Measurements from ENCODE around the gene CNPY4.

CNPY4 gene

DNA sequence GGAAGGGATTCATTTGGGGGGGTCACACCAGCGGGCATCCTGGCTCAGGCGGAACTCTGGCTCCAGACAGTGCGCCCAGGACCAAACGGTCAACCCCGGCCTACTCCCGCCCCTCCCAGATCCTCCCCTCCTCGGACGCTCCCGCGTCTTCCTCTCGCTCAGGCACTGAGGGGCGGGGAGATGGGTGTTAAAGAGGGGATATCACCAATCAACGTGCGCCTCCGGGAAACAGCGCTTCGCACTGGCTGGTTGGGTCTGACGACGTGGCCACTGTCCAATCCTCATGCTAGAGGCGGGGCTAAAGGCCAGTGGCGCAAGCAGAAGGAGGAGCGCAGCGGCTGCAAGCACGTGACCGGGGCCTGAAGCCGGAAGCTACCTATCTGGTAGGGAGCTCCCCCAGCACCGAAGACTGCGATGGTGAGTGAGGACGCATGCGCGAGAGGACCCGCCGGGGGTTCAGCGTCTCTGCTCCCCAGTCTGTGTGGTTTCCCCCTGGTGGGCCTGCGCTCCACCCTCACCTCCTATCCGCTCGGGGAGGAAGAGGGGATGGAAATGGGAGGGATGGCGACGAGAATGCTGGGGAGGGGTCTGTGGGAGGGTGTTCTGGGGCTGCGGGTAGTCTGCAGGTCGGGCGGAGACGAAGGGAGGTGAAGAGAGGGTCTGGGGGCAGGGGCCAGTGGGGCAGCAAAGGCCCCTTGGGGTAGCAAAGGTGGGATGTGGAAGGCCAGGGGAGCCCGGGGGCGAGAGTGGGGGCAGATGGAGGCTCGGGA is 29.3 kb downstream of the CNPY4 start, which contains the start of gene LAMTOR4:
LAMTOR4 (plus strand) TSS at position 360 of the 770 bp plus-strand sequence; CDS start at position 415, 55 bp downstream.
- peak; percentile 96 for DNase-seq

DNA sequence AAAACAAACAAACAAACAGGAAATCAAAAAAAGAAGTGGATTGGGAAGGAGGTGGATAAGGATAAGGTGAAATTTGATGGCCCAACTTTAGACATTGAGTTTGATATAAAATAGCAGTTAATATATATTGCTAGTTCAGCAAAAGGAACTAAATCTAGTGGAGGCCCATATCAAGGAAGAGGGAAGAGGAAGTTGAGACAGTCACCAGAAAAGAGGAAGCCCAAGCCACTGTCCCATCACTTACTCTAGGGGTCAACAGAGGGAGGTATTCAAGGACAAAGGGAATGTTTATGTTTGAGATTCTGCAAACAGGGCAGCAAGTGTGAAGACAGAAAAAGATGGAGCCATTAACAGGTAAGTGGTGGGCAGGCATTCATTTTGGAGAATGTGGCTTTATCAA is 33.0 kb downstream of the CNPY4 start:
- peak; percentile 80 to 87 for DNase-seq

DNA sequence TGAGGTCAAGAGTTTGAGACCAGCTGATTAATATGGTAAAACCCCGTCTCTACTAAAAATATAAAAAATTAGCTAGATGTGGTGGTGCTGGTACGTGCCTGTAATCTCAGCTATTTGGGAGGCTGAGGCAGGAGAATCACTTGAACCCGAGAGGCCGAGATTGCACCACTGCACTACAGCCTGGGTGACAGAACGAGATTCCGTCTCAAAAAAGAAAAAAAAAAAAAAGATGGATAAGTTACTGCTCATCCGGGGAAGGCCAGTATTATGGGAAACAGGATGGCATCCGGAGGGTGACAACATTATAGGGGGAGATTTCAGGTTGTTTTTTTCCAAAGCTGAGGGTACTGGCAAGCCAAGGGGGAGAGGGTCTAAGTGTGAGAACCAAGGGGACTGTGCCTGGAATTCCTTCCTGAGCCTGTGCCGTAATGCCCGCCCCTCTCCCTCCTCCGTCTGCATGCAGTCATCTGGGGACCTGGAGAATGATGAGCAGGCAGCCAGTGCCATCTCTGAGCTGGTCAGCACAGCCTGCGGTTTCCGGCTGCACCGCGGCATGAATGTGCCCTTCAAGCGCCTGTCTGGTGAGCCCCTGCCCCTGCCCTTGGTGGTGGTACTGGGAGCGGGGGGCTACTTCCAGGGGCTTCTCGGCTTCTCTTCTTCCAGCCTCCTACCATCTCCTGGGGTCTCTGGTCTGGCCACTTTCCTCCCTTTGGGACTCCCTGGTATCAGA is 33.7 kb downstream of the CNPY4 start:
- DNase-seq: no peak

DNA sequence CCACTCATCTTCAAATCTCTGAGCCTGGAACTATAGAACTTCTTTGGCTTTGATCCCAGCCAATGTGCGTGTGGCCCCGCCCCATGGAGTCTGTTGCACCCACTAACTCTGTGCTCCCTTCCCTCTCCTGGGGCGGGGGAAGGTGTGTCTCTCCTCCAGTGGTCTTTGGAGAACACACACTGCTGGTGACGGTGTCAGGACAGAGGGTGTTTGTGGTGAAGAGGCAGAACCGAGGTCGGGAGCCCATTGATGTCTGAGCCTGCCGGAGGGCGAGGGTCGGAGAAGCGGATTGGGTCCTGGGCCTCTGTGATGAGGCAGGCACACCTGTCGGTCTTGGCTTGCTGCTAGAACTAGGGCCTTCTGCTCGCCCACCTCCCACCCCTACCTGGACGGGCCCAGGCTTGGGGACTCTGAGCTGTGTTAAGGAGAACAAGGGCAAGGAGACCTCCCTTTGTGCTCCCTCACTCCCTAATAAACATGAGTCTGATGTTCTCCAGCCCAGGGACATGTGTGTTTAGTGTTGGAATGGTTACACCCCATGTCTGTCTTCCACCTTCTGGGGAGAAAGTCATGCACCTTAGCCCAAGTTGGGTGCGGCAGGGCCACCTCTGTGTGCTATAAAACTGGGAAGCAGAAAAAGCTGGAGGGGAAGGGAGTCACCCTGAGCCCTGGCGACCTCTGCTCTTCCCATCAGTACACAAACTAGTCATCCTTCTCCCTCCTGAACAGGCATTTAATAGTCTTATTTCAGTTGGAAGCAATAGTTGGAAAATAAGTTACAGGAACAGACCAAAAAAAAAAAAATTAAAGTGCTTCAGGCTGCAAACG is 34.5 kb downstream of the CNPY4 start:
- DNase-seq: no peak

DNA sequence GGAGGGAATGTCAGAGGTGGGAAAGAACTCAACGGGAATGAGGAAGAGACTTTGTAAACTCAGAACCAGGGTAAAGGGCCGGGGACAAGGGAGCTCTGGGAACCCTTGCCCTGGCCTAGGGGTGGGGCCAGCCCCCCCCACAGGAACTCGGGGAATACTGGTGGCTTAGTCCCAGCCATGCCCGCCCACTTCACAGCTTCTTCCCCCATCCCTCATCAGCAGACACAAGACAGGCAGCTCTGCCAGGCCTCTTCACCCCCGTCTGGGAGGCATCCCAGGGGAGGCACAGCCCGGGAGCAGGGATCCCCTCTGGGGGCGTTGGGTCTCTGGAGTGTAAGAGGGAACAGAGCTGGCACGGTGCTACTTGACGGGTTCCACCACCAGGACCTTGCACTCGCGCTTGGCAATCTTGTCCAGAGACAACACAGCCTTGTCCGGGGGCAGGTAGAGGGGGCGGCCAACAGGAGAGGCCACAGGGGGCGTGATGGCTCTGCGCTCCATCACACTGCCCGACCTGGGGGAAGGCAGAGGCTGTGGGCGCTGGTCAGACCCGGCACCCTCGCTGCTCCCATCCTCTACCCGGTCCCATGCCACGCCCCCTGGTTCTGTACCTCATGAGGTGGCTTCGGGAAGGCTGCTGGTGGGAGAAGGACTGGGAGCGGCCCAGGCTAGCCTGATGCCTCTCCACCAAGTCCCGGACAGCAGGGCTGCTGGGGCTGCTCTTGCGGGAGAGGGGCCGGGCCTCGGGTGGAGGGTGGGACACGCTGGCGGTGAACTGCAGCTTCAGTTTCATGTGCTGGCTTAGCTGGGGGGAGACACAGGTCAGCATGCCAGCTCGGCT is 35.4 kb downstream of the CNPY4 start:
- no peak for DNase-seq

DNA sequence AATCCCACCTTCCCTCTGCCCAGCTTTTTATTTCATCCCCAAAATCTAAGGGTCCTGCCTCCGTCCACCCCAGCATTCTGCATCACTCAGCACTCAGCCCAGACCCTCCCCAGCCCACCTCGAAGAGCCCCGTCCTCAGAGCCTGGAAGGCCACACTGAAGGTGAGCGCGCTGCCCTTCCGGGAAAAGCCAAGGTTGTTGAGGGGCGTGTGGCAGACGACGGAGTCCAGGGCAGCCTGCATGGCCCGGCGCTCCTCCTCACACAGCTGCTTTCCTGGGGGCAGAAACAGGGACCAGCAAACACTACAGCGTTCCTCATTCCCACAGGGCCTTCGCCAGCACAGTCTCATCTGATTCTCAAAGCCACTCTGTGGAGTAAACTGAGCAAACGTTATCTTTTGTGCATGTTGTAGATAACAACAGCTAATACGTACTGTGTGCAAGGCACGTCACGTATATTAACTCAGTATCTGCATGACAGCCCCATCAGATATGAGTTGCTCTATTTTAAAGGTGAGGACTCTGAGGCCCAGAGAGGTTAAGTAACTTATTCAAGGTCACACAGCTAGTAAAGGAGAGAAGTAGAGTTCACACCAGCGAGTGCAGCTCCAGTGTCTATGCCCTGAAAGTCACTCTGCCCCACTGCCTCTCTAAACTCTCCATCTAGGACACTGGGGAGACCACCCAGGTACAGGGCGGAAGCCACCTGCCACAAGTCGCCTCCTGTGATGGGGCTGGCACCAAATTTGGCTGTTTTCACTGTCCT is 36.3 kb downstream of the CNPY4 start:
- DNase-seq: no peak

DNA sequence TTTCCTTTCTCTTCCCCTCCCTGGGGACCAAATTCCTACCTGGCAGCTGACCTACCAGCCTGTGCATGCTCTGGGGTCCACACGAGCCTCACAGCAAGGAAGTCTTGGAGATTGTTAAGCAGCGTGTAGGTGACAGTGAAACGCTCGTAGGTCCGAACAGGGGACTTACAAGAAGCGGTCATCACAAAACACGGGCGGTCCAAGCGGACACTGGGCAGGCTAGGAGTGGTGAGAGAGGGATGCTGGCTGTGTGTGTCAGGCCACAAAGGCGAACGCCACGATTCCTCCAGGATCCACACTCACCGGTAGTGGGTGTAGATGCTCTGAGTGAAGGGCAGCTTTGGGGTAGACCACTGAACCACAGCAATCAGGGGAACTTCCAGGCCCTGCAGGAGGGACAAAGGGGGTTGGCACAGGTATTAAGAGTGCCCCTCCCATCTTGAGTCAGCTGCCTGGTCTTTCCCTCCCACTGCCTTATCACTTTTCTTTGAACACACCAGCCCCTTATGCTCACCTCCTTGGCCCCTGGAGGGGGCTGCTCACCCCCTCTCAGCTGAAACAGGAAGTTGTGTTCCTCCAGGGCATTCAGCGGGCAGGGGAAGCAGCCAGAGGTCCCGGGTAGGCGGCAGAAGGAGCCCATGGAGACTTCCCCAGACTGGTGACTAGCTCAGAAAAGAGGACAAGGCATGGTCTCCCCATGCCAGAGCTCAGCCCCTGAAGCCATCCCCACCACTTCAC is 37.1 kb downstream of the CNPY4 start:
- DNase-seq: no peak

DNA sequence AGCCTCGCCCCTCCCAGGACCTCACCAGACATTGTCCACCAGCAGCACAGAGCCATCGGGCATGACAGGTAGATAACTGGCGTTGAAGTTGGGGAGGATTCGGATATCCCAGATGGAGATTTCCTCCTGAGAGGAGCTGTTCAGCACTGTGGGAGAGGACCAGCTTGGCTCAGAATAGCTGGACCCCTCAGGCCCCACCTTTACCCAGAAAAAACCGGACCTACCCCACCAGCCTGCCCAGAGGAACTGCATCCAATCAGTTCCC is 37.6 kb downstream of the CNPY4 start:
- no peak for DNase-seq

DNA sequence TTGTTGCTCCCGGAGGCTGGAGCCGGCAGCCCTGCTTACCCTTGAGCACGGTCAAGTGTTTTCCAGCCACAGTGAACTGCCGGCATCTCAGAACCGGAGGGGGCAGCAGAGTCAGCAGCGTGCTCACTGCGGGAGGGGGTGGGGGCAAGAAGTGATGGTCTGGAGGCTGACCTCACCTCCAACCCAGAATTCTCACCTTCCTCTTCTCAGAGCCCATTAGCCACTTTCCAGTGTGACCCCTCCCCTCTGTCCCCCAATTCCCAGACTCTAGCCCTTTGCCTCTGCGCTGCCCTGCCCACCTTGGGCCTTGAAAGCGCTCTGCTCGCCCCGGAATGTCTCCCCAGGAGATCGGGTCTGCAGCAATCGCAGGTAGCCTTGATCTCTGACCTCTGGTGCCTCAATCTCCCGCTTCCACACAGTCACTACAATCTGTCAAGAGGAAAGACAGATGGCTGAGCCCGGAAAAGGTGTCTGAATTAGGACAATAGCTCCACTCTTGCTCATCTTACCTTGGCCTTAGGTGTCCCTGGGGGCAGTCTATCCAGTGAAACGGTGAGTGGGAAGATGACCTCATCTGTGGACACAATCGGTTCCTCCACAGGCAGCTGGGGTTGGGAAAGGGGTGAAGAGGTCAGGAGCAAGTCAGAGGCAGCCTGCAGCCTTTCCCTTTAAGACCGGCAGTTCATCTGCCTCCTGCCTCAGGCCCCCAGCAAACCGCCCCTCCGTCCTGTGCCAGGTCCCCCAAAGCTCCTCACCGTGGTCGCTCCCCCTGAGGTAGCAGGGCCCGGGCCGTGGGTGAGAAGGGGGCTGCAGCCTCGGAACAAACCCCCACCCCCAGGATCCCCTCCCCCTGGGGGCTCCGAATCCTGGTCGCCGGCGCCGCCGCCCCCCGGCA is 38.1 kb downstream of the CNPY4 start:
- DNase-seq: no peak

DNA sequence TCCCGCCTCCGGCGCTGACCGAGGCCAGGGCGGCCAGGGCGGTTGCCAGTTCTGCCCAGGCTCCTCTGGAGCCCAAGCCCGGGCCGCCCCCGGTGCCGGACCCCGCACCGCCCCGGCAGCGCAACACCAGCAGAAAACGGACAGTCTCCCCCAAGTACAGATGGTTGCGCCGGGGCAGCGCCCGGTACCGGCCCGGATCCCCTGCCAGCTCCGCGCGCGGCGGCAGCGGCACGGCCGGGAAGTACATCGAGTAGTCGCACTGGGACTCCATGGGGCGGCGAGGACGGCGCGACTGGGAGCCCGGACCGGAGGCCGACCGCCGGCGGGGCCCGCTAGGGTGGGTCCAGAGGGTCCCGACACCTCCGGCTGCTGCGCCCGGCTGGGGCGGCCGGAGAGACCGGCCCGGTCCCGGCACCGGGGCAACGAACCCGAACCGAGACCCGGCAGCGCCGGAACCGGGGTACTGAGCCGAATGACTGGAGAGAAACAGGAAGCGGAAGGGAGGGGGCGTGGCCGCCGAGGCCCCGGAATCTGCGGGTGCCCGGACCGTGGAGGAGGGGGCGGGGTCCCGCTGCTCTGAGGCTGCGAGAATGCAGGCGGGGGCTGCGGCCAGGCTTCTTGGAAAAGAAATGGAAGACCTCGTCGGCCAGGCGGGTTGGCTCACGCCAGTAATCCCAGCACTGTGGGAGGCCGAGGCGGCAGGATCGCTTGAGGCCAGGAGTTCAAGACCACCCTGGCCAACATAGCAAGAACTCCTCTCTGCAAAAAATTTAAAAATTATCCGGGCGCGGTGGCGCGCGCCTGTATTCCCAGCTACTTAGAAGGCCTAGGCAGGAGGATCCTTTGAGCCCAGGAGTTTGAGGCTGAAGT is 39.0 kb downstream of the CNPY4 start, which contains the start of gene TRAPPC14:
TRAPPC14 (minus strand) TSS at position 495 of the 870 bp plus-strand sequence; CDS start at position 271, 224 bp downstream.
- DNase-seq: peak; percentile 65

DNA sequence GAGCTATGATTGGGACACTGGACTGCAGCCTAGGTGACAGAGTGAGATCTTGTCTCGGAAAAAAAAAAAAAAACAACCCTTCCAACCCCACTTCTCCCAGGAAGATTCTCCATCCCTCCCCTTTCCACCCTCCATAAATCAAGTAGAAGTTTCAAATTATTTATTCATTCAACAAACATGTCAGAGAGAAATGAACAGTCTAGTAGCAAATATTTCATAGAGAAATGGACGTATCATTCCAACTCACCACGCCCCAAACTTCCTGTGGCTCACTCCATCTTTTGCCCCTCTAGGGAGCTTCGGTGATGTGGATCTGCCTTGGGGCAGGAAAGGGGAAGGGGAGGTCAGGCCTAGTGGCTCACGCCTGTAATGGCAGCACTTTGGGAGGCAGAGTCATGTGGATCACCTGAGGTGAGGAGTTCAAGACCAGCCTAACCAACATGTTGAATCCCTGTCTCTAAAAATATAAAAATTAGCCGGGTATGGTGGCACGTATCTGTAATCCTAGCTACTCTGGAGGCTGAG is 39.7 kb downstream of the CNPY4 start:
- no peak for DNase-seq

DNA sequence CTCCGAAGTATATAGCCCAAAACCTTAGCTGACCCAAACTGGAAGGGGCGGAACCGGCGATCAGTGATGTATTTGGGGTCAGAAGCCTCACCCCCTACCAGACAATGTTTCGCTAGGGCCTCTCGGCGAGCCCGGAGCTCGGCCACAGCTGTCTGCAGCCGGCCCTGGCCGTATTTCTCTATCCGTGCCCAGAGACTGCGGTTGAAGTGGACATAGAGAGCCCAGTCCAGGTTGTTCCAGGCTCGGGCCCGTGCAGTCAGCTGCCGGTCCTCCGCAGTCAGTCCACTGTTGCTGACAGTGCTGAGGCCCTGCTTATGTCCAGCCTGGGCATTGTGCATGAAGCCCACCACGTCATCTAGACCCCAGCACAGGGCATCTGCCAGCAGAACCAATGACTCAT is 40.6 kb downstream of the CNPY4 start:
- no peak for DNase-seq

DNA sequence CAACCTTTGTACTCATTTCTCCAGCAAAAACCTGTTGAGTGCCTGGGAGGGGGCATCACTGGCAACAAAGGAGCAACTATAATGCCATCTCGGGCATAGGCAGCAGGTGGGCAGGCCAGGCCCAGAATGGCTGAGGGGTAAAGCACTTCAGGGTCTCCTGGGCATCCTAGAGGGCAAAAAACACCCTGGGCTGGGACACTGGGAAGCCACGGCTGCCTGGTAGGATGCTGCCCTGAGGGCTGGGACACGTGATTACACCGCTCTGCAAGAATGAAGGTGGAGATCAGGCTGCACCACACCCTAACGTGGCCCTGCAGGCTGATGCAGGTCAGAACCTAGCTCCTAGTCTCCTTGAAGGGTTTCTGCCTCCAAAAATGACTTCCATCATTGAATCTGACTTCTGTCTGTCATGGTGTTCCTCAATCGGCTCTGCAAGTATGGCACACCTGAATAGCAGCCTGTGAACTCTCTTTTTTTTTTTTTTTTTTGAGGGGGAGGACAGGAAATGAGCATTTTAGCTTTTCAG is 43.6 kb downstream of the CNPY4 start:
- no peak for DNase-seq

DNA sequence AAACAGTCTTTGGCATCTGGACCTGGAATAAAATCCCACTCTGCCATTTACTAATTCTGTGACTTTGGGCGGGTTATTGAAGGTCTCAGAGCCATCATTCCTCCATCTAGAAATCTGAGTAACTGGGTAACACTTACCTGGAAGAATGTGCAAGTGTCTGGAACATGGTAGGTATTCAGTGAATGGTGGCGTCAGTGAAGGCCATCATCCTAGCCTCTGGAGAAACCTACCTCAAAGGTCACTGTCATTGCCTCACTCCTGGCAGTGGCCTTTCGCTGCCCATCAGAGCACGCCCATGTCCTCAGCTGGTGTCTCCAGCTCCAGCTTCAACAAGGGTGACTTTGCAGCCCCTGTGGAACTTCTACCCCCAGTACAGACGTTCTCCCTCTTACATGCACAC is 44.4 kb downstream of the CNPY4 start:
- no peak for DNase-seq

DNA sequence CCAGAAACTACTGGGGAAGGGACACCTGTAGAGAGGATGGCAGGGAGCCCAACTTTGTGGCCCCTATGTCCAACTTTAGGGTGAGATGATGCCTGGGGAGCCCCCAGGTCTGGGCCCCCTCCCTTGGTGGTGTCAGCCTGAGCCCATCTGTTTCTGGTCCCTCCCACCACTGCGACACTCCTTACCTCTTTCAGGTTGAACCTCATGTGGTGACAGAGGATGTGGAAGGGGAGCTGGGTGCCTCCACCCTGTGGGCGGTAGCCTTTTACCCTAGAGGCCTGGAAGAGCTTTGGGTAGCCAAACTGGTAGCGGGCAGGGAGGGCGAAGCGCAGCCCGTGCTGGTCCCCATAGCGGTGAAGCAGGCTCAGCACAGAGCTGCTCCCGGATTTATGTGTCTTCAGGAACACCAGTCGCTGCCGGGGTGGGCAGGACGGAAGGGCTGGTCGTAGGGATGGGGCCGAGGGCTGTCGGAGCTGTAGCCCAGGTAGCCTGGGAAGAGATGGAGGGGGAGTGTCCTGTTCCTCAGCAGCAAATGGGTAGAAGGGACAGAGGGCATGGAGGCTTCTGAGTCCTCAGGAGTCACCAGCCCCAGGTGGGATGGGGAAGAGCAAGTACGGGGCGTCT is 47.0 kb downstream of the CNPY4 start:
- DNase-seq: no peak

DNA sequence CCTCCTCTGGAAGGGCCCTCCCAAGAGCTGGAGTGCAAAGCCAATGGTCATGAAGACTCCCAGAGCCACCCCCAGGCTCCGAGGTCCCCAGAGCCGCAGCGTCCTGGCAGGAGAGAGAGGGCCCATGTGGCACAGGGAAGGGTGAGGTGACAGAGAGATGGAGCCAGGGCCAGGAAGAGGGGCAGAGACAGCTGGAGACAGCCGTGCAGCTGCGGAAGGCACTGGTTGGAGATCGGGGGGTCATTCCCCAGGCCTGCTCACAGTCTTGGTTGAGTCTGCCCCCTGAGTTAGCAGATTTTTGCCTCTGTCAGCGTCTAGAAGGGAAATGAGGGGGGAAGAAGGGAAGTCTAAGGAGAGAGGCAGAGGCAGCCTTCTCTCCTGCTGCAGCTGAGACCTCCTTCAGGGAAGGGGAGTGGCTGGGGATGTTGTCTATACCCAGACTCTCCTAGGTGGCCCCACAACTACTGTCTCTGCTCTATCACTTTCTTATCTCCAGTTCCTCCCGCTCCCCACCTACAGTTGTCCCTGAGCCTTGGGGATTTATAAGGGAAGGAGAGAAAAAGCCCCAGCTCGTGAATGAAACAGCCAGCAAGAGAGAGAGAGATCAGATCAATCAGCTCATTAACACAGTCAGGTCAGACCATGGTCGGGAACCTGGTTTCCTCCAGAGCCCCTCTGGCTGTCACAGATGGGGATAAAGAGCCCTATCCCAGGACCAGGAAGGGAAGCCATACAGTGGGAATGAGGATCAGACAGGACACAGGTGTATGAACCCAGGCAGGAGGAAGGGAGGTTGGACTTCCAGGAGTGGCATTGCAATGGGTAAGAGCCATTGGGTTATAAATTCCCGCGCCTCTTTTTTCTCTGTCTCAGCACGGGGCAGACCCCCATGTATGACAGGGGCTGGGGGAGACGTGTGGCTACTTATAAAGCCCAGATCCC is 47.8 kb downstream of the CNPY4 start:
- DNase-seq: no peak

DNA sequence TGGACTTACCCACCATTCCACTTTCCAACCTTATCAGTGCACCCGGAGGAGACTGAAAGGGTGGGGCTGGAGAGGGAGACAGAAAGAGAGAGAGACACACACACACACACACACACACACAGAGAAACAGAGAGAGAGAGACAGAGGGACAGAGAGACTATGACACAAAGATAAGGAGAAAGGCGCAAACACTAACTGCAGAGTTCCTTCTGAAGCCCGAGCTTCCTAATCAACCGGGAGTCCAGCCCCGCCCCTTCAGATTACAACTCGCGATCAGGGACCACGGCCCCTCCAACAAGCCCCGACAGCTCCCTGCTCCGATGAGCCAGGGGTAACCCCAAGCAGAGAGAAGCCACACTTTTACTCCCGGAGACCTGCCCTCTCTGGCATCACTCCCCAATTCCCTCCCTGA is 48.5 kb downstream of the CNPY4 start:
- DNase-seq: no peak

All from AML-193 (cell line).